GM12891 (cell line): Measurements from ENCODE around the gene TARS3.

Experiments used
- POLR2A ChIP-seq: IDR thresholded peaks from 2 replicates; pipeline ENCODE4 v1.6.1; 2011; ENCODE audit warnings: low read depth, low read length, control low read depth
- POLR2AphosphoS5 ChIP-seq: IDR thresholded peaks from 2 replicates; pipeline ENCODE4 v1.6.1; 2011; ENCODE audit warnings: low read depth, low read length, control low read depth
- POU2F2 ChIP-seq: IDR thresholded peaks from 2 replicates; pipeline ENCODE4 v1.6.1; 2011; ENCODE audit warnings: low read depth, mild to moderate bottlenecking, control low read depth, low read length, moderate library complexity

- TF ChIP-seq POLR2AphosphoS5, result no peak
- TF ChIP-seq POU2F2, result no peak
- TF ChIP-seq POLR2A, result no peak
These were observed 41.6 kb upstream of the TARS3 start for GRCh38 chr15:101765772-101766456.
